MM.1S (cell line): ENCODE results near the gene C19orf44.

Source experiments
- DNase-seq: peaks from one replicate; pipeline ENCODE4 v3.0.0-alpha.2; 2015
- H2AFZ ChIP-seq: fragments of 300-600 bp; sonication (generic); 2 replicates; pipeline ENCODE4 v1.6.0; 2016; ENCODE audit warnings: antibody characterized with exemption, low read length
- H3F3A ChIP-seq: fragments of 300-600 bp; sonication (generic); 2 replicates; pipeline ENCODE4 v1.6.1; 2016; ENCODE audit warnings: mild to moderate bottlenecking, antibody characterized with exemption, low read length, moderate library complexity, mixed read lengths; ENCODE audit not compliant: insufficient read depth
- H3K27ac ChIP-seq: fragments of 300-600 bp; sonication (generic); 2 replicates; pipeline ENCODE4 v1.5.1; 2016; ENCODE audit warnings: mild to moderate bottlenecking, low read length
- H3K27me3 ChIP-seq: fragments of 300-600 bp; sonication (generic); replicated peaks from 2 replicates; pipeline ENCODE4 v1.6.0; 2016; ENCODE audit warnings: low read length; ENCODE audit not compliant: insufficient read depth
- H3K36me3 ChIP-seq: fragments of 300-600 bp; sonication (generic); replicated peaks from 2 replicates; pipeline ENCODE4 v1.6.1; 2016; ENCODE audit warnings: mild to moderate bottlenecking, low read length, mixed read lengths; ENCODE audit not compliant: insufficient read depth
- H3K4me1 ChIP-seq: fragments of 300-600 bp; sonication (generic); 2 replicates; pipeline ENCODE4 v1.6.1; 2016; ENCODE audit warnings: low read length, mixed read lengths
- H3K4me2 ChIP-seq: fragments of 300-600 bp; sonication (generic); 2 replicates; pipeline ENCODE4 v1.6.0; 2016; ENCODE audit warnings: low read depth, low read length
- H3K4me3 ChIP-seq: fragments of 300-600 bp; sonication (generic); 2 replicates; pipeline ENCODE4 v1.5.1; 2016; ENCODE audit warnings: low read length, mixed read lengths
- H3K79me2 ChIP-seq: fragments of 300-600 bp; sonication (generic); 2 replicates; pipeline ENCODE4 v1.6.1; 2016; ENCODE audit warnings: mixed run types, low read length, mixed read lengths
- H3K9ac ChIP-seq: fragments of 300-600 bp; sonication (generic); 2 replicates; pipeline ENCODE4 v1.6.1; 2016; ENCODE audit warnings: low read length, mixed read lengths
- H3K9me2 ChIP-seq: fragments of 300-600 bp; sonication (generic); replicated peaks from 2 replicates; pipeline ENCODE4 v1.6.1; 2016; ENCODE audit warnings: mild to moderate bottlenecking, low read length, mixed read lengths; ENCODE audit not compliant: insufficient read depth
- H3K9me3 ChIP-seq: fragments of 300-600 bp; sonication (generic); replicated peaks from 2 replicates; pipeline ENCODE4 v1.6.1; 2016; ENCODE audit warnings: mild to moderate bottlenecking, low read length, mixed read lengths; ENCODE audit not compliant: insufficient read depth
- H4K20me1 ChIP-seq: fragments of 300-600 bp; sonication (generic); 2 replicates; pipeline ENCODE4 v1.6.1; 2016; ENCODE audit warnings: mild to moderate bottlenecking, low read length, moderate library complexity, mixed read lengths; ENCODE audit not compliant: insufficient read depth
- EZH2 ChIP-seq: fragments of 300-600 bp; sonication (generic); optimal IDR thresholded peaks from 2 replicates; pipeline ENCODE3; 2017; ENCODE audit warnings: low read depth, mild to moderate bottlenecking, antibody characterized with exemption, low read length, mixed read lengths
- EZH2phosphoT487 ChIP-seq: fragments of 300-600 bp; sonication (generic); IDR thresholded peaks from 2 replicates; pipeline ENCODE4 v1.6.1; 2018; ENCODE audit warnings: antibody characterized with exemption, low read length
- TF ChIP-seq, protein P1 (sequence below): fragments of 300-600 bp; sonication (generic); IDR thresholded peaks from 2 replicates; pipeline ENCODE4 v1.5.1; 2016; ENCODE audit warnings: antibody characterized with exemption, low read length, mixed read lengths

Gene C19orf44

DNA sequence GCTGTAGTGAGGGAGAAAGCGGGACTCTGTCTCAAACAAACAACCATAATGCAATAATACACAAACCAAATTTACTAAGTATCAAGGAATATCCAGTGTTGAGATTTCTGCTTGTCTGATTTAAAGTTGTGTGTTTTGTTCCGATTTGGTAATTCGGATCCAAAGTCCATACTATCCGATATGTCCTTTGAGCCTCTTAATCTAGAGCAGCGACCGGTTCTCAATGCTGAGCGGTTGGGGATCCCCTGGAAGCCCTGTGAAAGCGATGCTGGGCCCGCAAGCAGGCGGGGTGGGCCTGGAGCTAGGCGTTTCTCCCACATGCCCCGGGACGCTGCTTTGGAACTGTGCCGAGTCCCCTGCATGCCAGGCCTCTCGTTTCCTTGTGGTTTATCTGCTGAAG is 20.2 kb downstream of the C19orf44 start:
- no peak overlapping the region for H2AFZ ChIP-seq

DNA sequence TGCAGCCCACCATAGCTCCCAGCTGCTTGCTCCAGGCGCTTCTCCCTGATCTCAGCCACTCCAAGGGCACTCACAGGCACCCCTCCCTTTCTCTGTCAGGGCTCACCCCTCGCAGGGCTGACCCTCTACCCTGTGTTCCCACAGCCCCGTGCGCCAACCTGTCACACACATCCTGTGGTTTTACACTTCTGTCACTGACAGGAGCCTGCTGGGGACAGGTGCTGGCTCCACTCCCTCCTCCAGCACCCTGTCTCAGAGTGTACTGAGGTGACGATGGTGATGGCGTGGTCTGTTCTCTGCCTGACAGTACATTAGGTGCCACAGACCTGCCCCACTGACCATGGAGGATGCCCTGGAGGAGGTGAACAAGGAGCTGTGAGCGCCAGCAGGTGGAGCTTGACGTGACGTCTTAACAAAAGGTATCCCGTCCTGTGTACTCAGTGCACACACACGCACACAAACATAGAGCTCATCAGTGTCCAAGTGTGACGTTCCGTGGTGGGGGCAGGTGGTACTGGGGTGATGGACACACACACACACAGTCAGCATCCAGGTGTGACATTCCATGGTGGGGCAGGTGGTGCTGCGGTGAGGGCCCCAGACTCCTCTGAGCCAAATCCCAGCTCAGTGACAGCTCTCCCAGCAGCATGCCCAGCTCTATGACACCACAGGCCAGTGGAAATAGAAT is 20.9 kb downstream of the C19orf44 start:
- no peak for TF ChIP-seq EZH2phosphoT487
- TF ChIP-seq, protein P1, sequence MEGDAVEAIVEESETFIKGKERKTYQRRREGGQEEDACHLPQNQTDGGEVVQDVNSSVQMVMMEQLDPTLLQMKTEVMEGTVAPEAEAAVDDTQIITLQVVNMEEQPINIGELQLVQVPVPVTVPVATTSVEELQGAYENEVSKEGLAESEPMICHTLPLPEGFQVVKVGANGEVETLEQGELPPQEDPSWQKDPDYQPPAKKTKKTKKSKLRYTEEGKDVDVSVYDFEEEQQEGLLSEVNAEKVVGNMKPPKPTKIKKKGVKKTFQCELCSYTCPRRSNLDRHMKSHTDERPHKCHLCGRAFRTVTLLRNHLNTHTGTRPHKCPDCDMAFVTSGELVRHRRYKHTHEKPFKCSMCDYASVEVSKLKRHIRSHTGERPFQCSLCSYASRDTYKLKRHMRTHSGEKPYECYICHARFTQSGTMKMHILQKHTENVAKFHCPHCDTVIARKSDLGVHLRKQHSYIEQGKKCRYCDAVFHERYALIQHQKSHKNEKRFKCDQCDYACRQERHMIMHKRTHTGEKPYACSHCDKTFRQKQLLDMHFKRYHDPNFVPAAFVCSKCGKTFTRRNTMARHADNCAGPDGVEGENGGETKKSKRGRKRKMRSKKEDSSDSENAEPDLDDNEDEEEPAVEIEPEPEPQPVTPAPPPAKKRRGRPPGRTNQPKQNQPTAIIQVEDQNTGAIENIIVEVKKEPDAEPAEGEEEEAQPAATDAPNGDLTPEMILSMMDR = no peak
- no peak for TF ChIP-seq EZH2
- Histone ChIP-seq H3K4me3 (no peak overlapping the region), H3K9ac (no peak overlapping the region), H3K9me2 (no peaks in the 10 kb centered on the region), H2AFZ (no peak overlapping the region), H4K20me1 (no peaks in the 10 kb centered on the region), H3K36me3 (peaks cover 16% of the 10 kb centered on the region), H3K9me3 (no peaks in the 10 kb centered on the region), H3K79me2 (no peaks in the 10 kb centered on the region), H3K27me3 (no peaks in the 10 kb centered on the region), H3F3A (no peaks in the 10 kb centered on the region), H3K4me1 (no peaks in the 10 kb centered on the region), H3K4me2 (no peak overlapping the region), H3K27ac (no peak overlapping the region)
- no peak for DNase-seq

More for the DNA sequence above, 20.2 kb downstream of the C19orf44 start:
- Histone ChIP-seq H3F3A (no peaks in the 10 kb centered on the region), H3K4me3 (no peak overlapping the region), H3K9me2 (no peaks in the 10 kb centered on the region), H3K9me3 (no peaks in the 10 kb centered on the region), H3K9ac (no peak overlapping the region), H3K4me2 (no peak overlapping the region), H3K36me3 (peaks cover 16% of the 10 kb centered on the region), H3K79me2 (no peaks in the 10 kb centered on the region), H4K20me1 (no peaks in the 10 kb centered on the region), H3K27ac (no peak overlapping the region), H3K4me1 (no peaks in the 10 kb centered on the region), H3K27me3 (no peaks in the 10 kb centered on the region)
- TF ChIP-seq EZH2 (no peak), EZH2phosphoT487 (no peak)
- TF ChIP-seq, protein P1 = no peak
- no peak for DNase-seq

DNA sequence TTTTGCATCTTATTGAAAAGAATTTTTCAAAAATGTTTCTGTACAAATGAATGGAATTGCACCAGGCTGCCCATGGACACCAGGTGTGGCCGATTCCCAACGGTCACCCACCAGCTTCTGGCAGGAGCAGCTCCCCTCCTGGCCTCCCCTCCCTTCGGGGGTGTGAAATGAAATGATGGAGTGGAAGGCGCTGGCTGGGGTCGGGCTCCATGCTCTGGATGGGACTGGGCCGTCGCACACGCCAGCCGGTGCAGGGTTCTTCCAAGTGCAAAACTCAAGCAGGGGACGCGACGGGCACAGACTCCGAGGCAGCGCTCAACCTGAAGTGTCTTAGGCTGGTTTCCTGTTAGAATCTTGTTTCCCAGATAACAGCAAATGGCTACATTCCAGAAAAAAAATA is 21.9 kb downstream of the C19orf44 start:
- no peak for DNase-seq
- Histone ChIP-seq H4K20me1 (no peaks in the 10 kb centered on the region), H3K27ac (no peak overlapping the region), H3K9me2 (no peaks in the 10 kb centered on the region), H3K4me1 (no peaks in the 10 kb centered on the region), H3K36me3 (peaks cover 20% of the 10 kb centered on the region), H3K27me3 (no peaks in the 10 kb centered on the region), H3K9me3 (no peaks in the 10 kb centered on the region), H3K79me2 (no peaks in the 10 kb centered on the region), H3K4me3 (no peak overlapping the region), H3K9ac (no peak overlapping the region), H3K4me2 (no peak overlapping the region), H2AFZ (no peak overlapping the region), H3F3A (no peaks in the 10 kb centered on the region)
- TF ChIP-seq EZH2phosphoT487 (no peak), EZH2 (no peak)
- TF ChIP-seq, protein P1 = no peak
